Body of pancreas (tissue), 4 donors: ENCODE data around the gene SECTM1.

Experiments used
- CTCF ChIP-seq, 7 experiments: fragments of 450-650 bp in 4 of 7; fragments of 200-600 bp in 3 of 7; sonication (generic) in 3 of 7; IDR thresholded peaks; one replicate each; pipeline ENCODE4 v1.5.1; 2016 to 2019; ENCODE audit warnings: antibody characterized with exemption in 7 of 7
- POLR2A ChIP-seq, 3 donors: fragments of 450-650 bp; IDR thresholded peaks; one replicate each; pipeline ENCODE4 v1.6.1; 2016; ENCODE audit warnings: antibody characterized with exemption in 3 of 3, mild to moderate bottlenecking in 2 of 3

GRCh38 chr17:82301300-82301915 lies 32.2 kb downstream of the SECTM1 start:
- TF ChIP-seq CTCF (IDR thresholded peaks at IDR 0.05), result no peak
- TF ChIP-seq POLR2A (IDR thresholded peaks at IDR 0.05), result no peak
